HG03520 (cell line): ENCODE measurements around the gene ARHGDIB.
A peak's percentile ranks its signal among the peaks of the same experiment; 100 is the strongest.

ENCODE experiments used
- ATAC-seq: cut with Tn5 transposase; IDR thresholded peaks from one replicate; pipeline ENCODE4 v1.9.1; 2021; ENCODE audit warnings: mild to moderate bottlenecking, moderate library complexity; ENCODE audit not compliant: unreplicated experiment

ARHGDIB gene

DNA sequence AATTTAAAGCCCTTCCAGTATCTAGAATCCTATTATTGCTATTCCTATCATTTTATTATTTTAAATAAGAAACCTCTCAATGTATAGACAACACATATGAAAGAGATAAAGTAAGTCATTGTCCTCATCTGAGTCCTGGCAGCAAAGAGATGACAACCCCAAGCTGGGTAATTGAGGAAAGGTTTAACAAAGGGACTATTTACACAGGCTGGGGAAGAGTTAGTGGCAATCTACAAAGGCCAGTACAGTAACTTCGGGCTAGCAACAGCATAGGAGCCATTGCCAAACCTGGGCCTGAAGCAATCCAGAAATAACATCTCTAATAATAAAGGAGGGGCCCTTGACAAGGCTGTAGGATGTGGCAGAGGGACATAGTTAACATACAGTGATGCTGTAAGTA, 22.6 kb upstream of the ARHGDIB start:
- ATAC-seq = no peak

DNA sequence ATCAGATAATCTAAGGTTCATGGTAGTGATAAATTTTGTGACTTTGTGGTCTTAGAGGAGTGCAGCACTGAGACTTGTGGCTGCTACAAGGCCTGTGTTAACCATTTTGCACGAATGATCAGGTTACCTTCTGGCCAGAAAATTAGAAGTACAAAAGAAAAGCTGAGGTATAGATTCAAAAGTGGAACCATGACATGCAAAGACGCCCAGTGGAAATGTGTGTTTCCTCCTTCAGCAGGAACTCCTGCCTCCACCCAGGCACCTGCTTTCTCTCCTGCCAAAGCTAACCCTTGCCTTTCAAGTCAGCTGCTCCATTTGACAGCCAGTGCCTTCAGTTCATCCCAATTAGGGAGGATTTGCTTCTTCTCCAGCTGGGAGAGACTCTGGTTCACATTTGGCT, 21.6 kb upstream of the ARHGDIB start:
- no peak for ATAC-seq

DNA sequence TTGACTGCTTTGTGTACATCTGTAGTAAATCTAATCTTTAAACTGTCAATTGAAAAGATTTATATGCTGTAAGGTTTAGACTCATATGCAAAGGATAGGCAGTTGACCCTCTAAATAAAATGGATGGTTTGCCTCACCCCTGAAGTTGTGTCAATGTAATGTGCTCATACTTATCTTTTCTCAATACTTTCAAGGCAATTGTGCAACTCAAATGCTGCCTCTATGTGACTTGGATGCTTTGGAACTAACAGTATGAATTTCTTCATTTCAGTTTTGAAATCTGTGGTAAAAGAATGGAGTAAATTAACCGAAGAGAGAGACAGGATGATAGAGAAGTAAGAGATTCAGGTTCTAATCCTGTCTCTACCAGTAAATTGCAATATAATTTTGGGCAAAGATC, 21.2 kb upstream of the ARHGDIB start:
- ATAC-seq = no peak

- no peak for ATAC-seq
Measured at GRCh38 chr12:14981049-14981448, 19.6 kb upstream of the ARHGDIB start.

GRCh38 chr12:14979468-14979867, 18.1 kb upstream of the ARHGDIB start:
- ATAC-seq = no peak

GRCh38 chr12:14976658-14977057, 15.3 kb upstream of the ARHGDIB start:
- ATAC-seq = no peak

- ATAC-seq = no peak
Measured at GRCh38 chr12:14975457-14975856, 14.1 kb upstream of the ARHGDIB start.

GRCh38 chr12:14974633-14975032, 13.2 kb upstream of the ARHGDIB start:
- no peak for ATAC-seq

DNA sequence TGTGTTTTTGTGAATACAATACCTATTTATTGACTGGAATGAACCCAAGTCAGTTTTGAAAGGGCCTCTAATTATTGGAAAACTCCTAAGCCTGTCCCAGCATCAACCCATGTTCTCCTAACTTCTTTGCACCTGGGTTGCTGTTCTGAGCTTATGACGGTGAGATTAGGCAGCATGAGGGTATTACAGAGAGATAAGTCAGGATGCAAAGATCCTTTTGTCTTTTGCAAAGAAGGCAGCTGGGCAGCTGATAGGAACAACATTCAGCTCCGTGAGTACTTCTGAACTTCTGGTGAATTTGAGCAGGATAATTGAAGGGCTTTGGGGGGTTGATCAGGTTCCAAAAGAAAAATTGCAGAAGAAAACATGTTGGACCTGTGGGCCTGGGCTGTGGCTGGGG, 11.4 kb upstream of the ARHGDIB start, which contains the start of gene PDE6H:
Gene PDE6H, plus strand, starts transcription at position 227 of the 400 bp plus-strand sequence. CDS start 4,971 bp downstream, outside the sequence.
- no peak for ATAC-seq

DNA sequence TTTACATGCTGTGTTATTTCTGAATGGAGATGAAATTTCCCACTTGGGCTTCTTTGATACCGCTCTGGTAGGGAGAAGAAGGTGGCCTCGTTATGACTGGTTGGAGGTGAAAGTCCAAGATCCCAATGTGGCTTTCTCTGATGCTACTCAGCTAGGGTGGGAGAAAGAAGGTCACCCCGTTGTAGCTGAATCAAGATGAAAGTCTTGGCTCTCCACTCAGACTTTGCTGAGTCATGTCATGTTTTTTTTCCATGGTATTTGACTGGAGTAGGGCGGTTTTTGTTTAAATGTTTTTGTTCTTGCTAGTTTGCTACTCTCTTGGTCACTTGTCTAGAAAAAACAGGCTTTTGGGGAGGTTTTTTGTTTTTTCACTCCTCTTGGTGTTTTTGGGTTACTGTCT, 9.1 kb upstream of the ARHGDIB start:
- ATAC-seq = no peak

- ATAC-seq = no peak
Measured at GRCh38 chr12:14968478-14968877, 7.1 kb upstream of the ARHGDIB start.

DNA sequence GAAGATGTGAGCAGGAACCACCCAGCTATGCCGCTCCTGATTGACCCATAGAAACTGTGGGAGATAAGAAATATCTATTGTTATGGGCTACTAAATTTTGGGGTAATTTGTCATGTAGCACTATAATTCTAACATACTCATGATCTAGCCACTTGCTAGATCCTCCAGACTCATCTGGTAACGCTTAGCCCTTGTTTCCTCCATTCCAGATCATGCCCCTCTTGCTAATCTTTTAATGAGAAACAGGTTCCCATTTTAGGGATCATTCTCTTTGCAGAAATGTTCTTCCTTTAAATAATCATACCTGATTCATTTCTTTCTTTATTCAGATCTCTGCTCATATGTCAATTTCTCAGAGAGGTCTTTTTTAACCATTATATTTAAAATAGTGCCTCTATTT, 3.8 kb upstream of the ARHGDIB start:
- ATAC-seq = no peak

- no peak for ATAC-seq
Measured at GRCh38 chr12:14964406-14964805, 3.0 kb upstream of the ARHGDIB start.

DNA sequence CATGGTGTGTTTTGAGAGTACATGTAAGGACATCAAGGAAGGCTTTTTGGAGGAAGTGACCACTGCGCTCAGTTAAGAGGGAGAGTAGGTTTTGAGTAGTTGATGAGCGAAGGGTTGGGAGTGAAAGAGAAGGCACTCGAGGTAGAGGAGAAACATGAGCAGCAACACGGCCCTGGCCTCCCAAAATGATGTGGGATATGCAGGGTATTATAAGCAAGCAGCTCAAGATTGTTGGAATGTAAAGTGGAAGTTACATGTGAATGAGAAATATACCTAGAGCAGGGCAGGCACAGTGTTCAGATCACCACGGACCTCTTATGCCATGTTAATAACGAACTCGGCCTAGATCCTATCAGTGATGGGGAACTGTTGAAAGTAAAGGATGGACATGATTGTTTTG, 2.1 kb upstream of the ARHGDIB start:
- no peak for ATAC-seq

GRCh38 chr12:14962797-14963196, 1.4 kb upstream of the ARHGDIB start:
- ATAC-seq = no peak

DNA sequence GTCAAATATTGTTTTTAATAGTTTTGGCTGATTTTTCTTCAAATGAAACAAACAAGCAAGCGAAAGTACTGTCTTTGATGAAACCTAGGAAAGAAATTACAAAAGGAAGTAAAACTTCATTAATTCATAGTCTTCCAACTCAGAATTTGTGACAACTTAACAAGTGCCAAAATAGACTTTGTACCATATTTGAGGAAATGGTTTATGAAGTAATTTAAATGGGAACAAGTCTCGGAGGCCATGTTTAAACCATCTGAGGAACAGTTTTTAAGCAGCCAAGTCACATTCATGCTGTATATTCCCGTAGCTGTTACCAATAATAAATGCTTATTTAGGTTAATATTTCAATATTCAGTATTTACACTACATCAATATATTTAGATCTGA, 745 bp upstream of the ARHGDIB start:
- ATAC-seq = no peak

DNA sequence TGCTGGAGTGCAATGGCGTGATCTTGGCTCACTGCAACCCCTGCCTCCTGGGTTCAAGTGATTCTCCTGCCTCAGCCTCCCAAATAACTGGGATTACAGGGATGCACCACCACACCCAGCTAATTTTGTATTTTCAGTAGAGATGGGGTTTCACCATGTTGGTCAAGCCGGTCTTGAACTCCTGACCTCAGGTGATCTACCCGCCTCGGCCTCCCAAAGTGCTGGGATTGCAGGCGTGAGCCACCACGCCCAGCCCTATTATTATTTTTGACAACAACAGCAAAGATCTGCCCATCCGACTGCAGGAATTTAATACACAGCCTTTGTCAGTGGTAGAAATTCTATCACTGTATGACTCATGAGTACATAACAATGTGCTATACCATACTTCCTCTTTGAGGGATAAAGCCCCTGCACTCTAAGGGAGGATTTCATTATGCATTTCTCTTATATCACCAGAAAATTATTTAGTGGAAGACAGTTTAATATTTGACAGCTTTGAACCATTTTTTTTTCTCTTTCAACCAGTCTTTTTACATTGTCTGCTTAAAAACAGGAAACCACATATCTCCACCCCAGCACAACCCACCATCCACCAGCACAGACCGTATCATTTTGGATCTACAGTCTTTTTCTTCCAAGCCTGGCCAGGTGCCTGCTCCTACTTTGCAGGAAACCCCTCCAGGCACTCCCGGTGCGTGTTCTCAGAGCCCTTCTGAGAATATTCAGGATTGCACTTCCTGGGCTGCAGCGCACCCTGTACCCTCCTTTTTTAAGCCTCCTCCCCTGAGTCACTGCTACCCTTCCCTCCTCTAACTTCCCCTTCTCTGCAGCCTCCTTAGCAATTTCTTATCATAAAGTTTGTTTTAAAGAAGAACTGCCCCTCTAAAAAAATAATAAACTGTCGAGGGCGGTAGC, 594 bp downstream of the ARHGDIB start:
- peak; percentile 25 for ATAC-seq

DNA sequence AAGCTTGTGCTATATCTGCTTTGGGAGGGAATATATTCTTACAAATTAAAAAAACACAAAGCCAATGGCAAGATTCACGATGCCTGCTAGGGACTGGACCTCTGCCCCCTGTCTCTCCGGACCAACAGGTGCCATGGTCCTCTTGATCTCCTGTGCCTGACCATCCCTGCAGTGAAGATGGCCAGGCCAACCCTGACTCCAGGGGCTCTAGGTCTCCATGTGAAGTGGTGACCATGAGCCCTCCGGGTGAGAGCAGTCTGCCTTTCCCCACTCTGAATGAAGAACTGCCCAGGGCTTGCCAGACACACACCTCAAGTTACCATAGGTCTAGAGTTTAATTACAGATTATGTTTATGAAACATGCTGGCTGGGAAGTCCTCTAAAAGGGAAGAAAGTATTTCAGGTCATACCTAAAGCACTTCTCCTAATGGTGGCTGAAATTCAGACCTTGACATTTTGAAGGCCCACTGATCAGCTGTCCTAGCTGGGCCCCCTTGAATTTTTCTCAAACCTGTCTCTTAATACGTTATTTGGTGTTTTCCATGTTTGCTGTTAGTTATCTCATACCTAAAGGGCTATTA, 1.4 kb downstream of the ARHGDIB start:
- ATAC-seq = no peak

DNA sequence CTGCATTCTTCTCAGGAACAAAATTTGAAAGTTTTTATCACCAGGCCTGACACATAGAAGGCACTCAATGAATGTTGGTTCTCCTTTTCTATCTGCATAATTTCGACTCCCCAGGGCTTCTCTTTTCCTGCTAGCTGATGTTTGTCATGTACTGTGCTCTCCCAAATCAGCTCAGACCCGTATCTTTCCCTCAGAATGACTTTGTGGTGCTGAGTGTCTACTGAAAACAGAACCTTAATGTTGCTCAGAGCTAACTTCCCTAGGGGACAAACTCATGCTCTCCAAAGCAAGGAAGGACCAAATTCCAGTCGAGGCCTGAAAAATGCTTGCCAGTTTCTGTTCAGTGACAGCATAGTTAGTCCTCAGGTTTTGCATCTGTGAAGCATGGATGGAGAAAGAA, 1.9 kb downstream of the ARHGDIB start:
- ATAC-seq = no peak

DNA sequence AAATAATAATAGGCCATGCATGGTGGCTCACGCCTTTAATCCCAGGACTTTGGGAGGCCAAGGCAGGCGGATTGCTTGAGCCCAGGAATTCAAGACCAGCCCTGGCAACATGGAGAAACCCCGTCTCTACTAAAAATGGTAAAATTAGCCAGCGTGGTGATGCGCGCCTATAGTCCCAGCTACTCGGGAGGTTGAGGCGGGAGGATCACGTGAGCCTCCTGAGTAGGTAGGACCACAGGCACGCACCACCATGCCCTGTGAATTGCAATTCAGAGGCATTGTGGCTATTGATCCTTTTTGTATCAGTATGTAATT, 2.3 kb downstream of the ARHGDIB start:
- no peak for ATAC-seq

DNA sequence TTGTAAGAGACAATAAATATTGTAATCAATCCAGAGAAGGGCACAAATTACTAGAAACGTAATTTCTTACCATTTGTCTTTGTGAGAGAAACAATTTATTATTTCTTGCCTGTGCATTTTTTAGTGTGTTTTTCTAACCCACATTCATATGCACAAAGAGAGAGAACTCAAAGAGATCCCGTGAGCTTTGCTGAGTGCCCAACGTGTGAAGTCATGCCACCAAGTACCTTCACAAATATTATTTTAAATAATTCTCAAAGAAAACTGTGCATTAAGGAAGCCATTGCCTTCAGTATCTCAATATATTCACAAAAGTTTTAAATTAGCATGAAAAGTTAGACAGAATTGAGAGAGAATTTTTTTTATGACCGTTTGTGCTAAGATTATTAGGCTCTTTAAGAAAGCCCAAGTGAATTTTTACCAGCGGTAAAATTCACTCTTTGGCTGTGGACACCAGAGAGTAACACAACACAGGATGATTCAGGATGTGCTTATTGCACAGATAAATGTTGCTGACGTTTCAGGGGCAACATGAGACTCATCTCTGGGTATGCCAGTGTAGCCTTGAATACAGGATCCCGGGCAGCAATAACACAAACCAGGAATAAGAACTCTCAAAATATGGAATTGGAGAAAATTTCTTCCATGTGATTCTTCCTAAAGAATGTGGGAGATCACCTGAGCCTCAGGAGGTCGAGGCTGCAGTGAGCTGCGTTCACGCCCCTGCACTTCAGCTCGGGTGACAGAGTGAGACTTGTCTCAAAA, 2.9 kb downstream of the ARHGDIB start:
- no peak for ATAC-seq
